Peyer's patch (tissue), 4 donors: ENCODE results near the gene PPP1R37. TPM values are rescaled to one million over a fixed set of nuclear protein-coding genes. Genes with fewer than 3 reads are reported as not detected.

Source experiments
- DNase-seq, 3 donors: peaks; one replicate each; pipeline ENCODE4 v3.0.0-alpha.2; 2017 to 2019
- H3K27ac ChIP-seq, 4 donors: fragments of 200-600 bp; sonication (generic); one replicate each; pipeline ENCODE4 v1.5.1; 2016 to 2019
- H3K27me3 ChIP-seq, 2 donors: fragments of 200-600 bp; sonication (generic); one replicate each; pipeline ENCODE4 v1.5.1; 2019
- H3K36me3 ChIP-seq, 3 donors: fragments of 200-600 bp; sonication (generic); one replicate each; pipeline ENCODE4 v1.5.1; 2016 to 2019
- H3K4me1 ChIP-seq, 4 donors: fragments of 200-600 bp; sonication (generic); one replicate each; pipeline ENCODE4 v1.5.1; 2016 to 2019
- H3K4me3 ChIP-seq, 4 donors: fragments of 200-600 bp; sonication (generic); 1 replicate in 3 of 4; 2 replicates in 1 of 4; pipeline ENCODE4 v1.5.1; 2016 to 2019; ENCODE audit warnings: mild to moderate bottlenecking in 1 of 4
- H3K9me3 ChIP-seq, 4 donors: fragments of 200-600 bp; sonication (generic); one replicate each; pipeline ENCODE4 v1.5.1; 2016 to 2019; ENCODE audit warnings: mild to moderate bottlenecking in 1 of 4
- CTCF ChIP-seq, 6 experiments: fragments of 450-650 bp in 4 of 6; fragments of 200-600 bp in 2 of 6; sonication (generic) in 1 of 6; IDR thresholded peaks; one replicate each; pipeline ENCODE4 v1.5.1; 2017 to 2019; ENCODE audit warnings: antibody characterized with exemption in 6 of 6, mild to moderate bottlenecking in 3 of 6, moderate library complexity in 1 of 6
- POLR2A ChIP-seq, 2 donors: fragments of 450-650 bp; IDR thresholded peaks; one replicate each; pipeline ENCODE4 v1.5.1; 2017; ENCODE audit warnings: antibody characterized with exemption in 2 of 2, mild to moderate bottlenecking in 2 of 2, moderate library complexity in 2 of 2
- total RNA-seq, 4 donors: library from RNA; depleted of rRNA; stranded (reverse); fragments of >200 nt; gene quantifications; one replicate each; pipeline ENCODE4 v1.1.0, GENCODE V29; 2016

The PPP1R37 gene, protein sequence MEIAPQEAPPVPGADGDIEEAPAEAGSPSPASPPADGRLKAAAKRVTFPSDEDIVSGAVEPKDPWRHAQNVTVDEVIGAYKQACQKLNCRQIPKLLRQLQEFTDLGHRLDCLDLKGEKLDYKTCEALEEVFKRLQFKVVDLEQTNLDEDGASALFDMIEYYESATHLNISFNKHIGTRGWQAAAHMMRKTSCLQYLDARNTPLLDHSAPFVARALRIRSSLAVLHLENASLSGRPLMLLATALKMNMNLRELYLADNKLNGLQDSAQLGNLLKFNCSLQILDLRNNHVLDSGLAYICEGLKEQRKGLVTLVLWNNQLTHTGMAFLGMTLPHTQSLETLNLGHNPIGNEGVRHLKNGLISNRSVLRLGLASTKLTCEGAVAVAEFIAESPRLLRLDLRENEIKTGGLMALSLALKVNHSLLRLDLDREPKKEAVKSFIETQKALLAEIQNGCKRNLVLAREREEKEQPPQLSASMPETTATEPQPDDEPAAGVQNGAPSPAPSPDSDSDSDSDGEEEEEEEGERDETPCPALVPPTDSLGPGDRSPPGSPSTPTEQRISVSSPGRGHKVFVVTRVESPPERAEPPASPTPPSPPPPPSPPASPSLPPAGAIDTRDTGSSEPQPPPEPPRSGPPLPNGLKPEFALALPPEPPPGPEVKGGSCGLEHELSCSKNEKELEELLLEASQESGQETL
- 10 to 100 TPM; 41.8 to 75.1 (median 54.2) TPM for total RNA-seq

DNA sequence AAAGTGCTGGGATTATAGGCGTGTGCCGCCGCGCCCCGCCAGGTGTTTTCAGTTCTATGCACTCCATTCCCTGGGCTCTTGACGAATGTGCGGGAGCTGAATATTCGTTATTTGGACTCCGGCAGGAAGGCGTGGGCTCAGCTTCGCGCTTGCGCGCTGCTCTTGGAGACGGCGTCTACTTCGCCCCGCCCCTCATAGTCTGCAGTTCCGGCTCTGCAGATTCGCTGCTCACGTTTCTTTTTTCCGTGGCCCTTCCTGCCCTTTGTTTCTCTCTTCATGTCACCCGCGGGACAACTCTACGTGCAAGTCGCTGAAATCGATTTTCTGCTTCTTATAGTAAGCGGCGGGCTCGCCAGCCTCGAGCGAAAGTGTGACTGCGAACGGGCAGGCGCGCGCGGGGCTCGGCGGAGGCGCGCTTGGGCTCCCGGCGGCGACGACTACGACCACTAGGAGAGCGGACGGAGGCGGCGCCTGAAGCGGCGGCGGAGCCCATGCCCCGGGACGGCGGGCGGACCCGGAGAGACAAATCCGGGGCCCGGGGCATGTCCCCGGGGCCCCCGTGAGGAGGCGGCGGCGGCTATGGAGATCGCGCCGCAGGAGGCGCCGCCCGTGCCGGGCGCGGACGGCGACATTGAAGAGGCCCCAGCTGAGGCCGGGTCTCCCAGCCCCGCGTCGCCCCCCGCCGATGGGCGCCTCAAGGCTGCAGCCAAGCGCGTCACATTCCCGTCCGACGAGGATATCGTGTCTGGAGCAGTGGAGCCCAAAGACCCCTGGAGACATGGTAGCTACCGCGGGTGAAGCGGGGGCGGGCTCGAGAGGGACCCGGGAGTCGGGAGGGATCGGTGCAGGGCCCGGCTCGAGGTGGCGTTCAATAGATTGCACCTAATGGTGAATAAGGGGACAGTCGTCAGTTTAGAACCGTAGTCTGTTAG, at the start of gene PPP1R37:
PPP1R37 (plus strand) TSS at position 433 of the 932 bp plus-strand sequence; CDS start at position 580, 147 bp downstream.
- Histone ChIP-seq H3K9me3 (no peaks in the 10 kb centered on the region), H3K4me1 (peaks cover 3 to 72% (median 14%) of the 10 kb centered on the region in 4 donors), H3K27ac (peak within 1 kb of the TSS; percentile 78 to 91 (median 84)), H3K36me3 (peaks cover 0 to 6% (median 0%) of the 10 kb centered on the region in 3 donors), H3K4me3 (peak within 1 kb of the TSS; percentile 94 to 100 (median 98)), H3K27me3 (no peaks in the 10 kb centered on the region)
- DNase-seq, result peak; percentile 91 to 97 (median 94)
- TF ChIP-seq POLR2A (IDR thresholded peaks at IDR 0.05) (peak; percentile 38 to 49), CTCF (IDR thresholded peaks at IDR 0.05) (peak in 5 of 6 experiments; percentile 14 to 58 (median 43))

GRCh38 chr19:45045671-45046353, 47.2 kb upstream of the PPP1R37 start:
- H3K4me3 ChIP-seq, result no peak overlapping the region
- no peak for DNase-seq
- H3K4me1 ChIP-seq, result peaks cover 0 to 47% (median 13%) of the 10 kb centered on the region in 4 donors
- peak overlapping the region in 2 of 4 donors; percentile 28 to 50 for H3K27ac ChIP-seq
- no peaks in the 10 kb centered on the region for H3K27me3 ChIP-seq
- no peak for TF ChIP-seq CTCF (IDR thresholded peaks at IDR 0.05)
- no peak for TF ChIP-seq POLR2A (IDR thresholded peaks at IDR 0.05)
- peaks cover 0 to 57% (median 0%) of the 10 kb centered on the region in 3 donors for H3K36me3 ChIP-seq
- H3K9me3 ChIP-seq, result no peaks in the 10 kb centered on the region

DNA sequence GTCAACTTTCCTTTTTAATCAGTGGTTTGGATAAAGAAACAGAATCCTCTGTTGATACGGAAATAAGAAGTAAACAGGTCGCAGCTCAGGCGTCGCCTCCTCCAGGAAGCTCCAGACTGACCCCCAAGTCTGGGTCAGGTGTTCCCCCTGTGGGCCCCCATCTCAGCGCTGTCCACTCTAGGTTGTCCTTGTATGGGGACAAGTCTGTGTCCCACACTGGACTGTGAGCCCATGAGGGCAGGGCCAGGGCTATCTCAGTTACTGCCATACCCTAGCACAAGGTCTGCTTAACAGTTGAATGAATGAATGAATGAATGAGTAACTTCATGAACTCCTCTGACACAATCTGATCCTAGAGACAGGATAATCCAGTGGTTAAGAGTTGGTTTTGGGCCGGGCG, 46.6 kb upstream of the PPP1R37 start:
- Histone ChIP-seq H3K9me3 (no peaks in the 10 kb centered on the region), H3K4me3 (no peak overlapping the region), H3K4me1 (peaks cover 0 to 44% (median 10%) of the 10 kb centered on the region in 4 donors), H3K36me3 (peaks cover 0 to 52% (median 0%) of the 10 kb centered on the region in 3 donors), H3K27ac (peak overlapping the region in 1 of 4 donors; percentile 69), H3K27me3 (no peaks in the 10 kb centered on the region)
- no peak for TF ChIP-seq POLR2A (IDR thresholded peaks at IDR 0.05)
- no peak for TF ChIP-seq CTCF (IDR thresholded peaks at IDR 0.05)
- DNase-seq, result no peak

DNA sequence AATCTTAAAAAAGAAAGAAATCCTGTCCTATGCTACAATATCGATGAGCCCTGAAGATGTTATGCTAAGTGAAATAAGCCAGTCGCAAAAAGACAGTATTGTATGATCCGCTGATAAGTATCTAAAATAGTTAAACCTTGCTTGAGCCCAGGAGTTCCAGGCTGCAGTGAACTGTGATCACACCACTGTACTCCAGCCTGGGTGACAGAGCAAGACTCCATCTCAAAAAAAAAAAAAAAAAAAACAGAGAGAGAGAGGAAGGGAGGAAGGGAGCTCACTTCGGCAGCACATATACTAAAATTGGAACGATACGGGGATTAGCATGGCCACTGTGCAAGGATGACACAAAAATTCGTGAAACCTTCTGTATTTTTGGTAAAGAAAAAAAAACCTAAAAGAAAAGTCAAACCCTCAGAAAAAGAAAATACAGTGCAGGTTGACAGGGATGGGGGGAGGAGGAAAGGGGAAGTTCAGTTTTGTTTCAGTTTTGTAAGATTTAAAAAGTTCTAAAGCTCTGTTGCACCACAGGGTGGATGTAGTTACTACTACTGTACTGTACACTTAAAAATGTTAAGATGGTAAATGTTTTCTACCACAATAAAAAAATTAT, 45.7 kb upstream of the PPP1R37 start:
- TF ChIP-seq POLR2A (IDR thresholded peaks at IDR 0.05) (no peak), CTCF (IDR thresholded peaks at IDR 0.05) (no peak)
- peaks cover 0 to 42% (median 8%) of the 10 kb centered on the region in 4 donors for H3K4me1 ChIP-seq
- peaks cover 0 to 47% (median 0%) of the 10 kb centered on the region in 3 donors for H3K36me3 ChIP-seq

More for the DNA sequence above, 45.7 kb upstream of the PPP1R37 start:
- no peak for DNase-seq
- H3K4me3 ChIP-seq, result no peak overlapping the region
- no peaks in the 10 kb centered on the region for H3K27me3 ChIP-seq
- H3K27ac ChIP-seq, result peak overlapping the region in 1 of 4 donors; percentile 69
- no peaks in the 10 kb centered on the region for H3K9me3 ChIP-seq
